HG02763 (cell line): ENCODE measurements around the gene MAML2.

Experiments used
- ATAC-seq: cut with Tn5 transposase; IDR thresholded peaks from one replicate; pipeline ENCODE4 v1.9.1; 2021; ENCODE audit warnings: mild to moderate bottlenecking, moderate library complexity; ENCODE audit not compliant: unreplicated experiment

MAML2 gene

GRCh38 chr11:96107143-96107824 lies 235.7 kb downstream of the MAML2 start:
- no peak for ATAC-seq

DNA sequence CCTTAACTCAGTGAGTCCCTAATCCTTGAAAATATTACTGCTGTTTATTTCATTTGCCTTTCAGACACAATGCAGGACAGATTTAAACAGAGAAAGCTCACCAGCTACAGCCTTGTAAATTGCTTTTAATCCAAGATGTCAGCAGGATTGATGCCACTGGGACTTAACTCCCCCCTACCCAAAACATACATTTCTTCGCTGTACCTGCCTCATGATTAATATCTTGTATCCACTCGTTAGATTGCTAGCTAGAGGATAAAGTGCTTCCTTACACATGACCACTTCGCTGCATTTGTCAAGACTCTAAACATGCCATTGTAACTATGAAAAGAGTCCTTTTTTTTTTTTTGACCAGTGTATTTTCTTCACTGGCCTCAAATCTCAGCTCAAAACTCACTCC lies 236.3 kb downstream of the MAML2 start:
- ATAC-seq: no peak

DNA sequence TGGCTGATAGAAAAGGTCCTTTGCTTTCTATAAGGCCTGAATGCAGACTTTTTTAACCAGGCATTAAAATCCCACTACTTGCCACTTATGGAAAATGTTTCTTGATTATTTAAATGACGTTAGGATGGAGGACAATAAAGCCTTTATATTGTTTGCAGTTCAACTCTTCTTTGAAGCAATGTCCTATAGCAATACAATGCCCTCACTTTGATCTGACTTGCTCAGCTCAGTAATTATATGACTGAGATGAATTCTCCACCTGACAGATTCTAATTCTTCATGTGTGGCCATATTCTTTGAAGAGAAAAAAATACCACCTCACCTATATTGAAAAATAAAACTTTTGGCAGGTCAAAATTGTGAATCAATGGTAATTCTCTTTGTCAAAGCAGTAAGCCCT lies 237.1 kb downstream of the MAML2 start:
- ATAC-seq: no peak

DNA sequence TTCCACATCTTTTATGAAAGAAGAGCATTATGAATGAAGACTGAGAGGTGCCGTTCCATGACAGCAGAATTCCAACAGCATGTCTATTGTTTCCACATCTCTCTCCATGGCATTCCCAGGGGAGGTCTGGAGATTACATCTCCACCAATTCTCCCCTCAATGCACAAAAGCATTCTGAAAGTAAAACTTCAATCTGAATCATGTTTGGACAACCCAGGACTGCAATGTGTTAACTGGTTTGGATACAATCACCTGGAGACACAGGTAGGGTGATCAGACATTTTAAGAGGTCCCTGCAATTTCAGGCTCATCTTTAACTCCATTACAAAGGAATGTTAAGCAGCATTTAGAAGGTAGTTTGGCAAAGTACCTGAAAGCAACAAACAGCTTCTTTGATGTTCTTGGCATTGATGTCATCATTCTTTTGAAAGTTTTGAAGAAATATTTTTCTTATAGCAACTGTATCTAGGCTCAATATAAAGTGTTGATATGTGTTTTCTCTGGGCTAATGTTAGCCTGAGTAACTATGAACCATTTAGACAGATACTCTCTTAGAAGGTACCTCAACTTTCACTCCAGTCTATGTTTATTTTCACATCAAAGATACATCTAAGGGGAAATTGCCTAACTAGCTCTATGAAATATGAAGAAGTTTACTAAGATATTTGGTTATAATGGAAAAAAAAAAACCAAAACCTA lies 237.6 kb downstream of the MAML2 start:
- no peak for ATAC-seq

GRCh38 chr11:96104496-96104895 lies 238.5 kb downstream of the MAML2 start:
- no peak for ATAC-seq

GRCh38 chr11:96103721-96104120 lies 239.3 kb downstream of the MAML2 start:
- no peak for ATAC-seq

- ATAC-seq: no peak
Measured at GRCh38 chr11:96103102-96103501, 239.9 kb downstream of the MAML2 start.

DNA sequence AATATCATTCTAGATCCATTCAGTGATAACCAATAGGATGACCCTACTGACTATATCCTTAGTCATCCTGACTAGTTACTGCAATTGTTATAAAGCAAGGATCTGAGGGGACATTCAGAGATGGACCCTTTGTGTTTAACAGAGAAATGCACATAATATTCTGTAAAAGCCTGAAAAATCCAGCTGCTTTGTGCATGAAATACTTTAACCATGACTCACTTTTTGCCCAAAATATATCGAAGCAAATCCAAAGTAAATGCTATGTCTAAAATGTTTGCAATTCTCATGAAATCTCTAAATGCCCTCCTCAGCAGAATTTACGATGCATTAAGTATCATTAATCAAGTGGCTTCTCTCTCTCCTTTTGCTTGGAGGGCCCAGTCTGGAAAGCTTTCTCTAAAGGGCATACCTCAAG lies 240.3 kb downstream of the MAML2 start:
- ATAC-seq: no peak

GRCh38 chr11:96101146-96101545 lies 241.8 kb downstream of the MAML2 start:
- no peak for ATAC-seq

- ATAC-seq: no peak
Measured at GRCh38 chr11:96098511-96099241, 244.3 kb downstream of the MAML2 start.

DNA sequence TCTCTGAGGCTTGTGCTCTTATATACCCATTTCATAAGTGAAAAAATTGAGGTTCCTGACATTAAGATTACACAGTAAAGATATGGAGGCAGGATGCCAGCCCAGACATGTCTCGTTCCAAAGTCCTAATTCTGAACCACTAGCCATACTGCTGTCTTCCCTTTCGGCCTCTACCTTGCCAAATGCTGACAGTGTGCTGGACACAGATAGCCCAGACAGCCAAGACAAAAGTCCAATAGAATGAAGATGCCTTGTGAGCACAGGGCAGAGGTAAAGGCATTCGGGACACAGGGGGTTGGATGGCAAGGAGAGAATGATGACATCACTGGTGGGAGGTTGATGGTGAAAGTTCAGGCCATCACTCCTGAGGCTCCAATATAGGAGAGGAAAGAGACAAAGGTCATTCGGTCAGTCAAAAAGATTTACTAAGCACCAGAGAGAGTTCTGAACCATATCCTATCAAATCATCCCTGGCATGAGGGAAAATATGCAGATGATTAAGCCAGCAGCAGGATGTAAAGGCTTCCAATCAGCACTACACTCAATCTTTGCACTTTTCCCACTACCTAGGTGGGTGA lies 245.1 kb downstream of the MAML2 start:
- ATAC-seq: no peak

DNA sequence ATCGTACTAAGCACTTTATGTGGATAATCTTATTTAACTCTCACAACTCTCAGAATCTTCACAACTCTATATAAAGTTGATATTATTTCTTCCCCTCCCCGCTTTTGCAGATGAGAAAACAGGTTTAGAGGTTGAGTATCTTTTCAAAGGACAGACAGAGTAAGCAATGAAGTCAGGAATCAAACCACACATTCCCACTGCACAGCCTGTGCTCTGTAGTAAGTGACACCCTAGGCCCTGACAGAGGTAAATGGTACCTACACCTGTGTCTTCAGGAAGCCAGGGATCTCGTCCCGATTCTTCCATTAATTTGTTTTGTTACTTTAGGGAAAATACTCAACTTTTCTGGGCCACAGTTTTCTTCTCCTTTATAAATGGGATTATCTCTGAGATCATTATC lies 246.6 kb downstream of the MAML2 start:
- ATAC-seq: no peak

DNA sequence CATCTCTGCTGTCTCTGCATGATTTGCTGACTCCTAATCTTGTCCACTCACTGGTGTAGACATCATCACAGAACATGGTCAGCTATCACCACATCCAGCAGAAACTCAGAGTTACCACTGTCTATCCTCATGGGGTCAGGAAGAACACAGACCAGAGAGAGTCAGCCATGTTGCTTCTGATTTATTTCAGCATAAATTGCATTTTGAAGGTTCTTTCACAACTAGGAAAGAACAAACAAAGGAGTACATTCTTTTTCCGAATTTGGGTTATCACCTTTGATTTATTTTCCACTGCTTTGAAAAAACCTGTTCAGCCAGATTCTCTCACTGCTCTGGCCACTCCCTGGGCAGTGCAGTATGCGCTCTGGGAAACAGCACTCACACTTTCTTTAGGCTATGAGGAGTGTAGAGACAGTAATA lies 247.1 kb downstream of the MAML2 start:
- no peak for ATAC-seq

DNA sequence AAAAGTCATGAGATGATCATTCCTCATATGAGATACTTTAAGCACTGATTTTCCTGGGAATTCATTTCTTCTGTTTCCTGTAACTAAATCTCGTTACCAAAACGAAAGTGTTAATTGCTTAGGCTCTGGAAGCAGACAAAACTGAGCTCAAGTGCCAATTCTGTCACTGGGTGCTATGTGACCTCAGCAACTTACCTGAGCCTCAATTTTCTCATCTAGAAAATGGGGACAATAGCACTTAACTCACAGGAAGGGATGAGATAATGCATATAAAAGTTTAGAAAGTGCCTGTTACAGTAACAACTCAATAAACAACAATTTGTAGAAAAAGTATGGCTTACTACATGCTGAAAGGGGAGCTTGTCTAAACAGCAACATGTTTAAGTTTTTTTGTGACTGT lies 248.8 kb downstream of the MAML2 start:
- no peak for ATAC-seq

GRCh38 chr11:96092511-96092910 lies 250.5 kb downstream of the MAML2 start:
- ATAC-seq: no peak

DNA sequence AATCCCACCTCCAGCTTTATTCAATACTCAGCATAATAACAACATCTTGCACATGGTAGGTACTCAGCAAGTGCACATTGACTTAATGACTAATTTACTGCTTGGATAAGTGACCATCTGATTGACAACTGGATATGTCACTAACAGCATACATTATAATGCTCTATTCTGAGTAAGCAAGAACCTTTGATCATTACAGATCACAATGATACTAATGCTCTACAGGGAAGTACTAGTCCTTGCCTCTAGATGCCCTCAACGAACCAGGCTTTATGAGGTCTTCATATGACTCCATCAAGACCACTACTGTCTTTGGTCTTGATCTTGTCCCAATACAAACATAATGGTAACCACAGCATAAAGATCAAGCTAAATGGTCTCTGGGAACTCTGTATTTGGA lies 251.5 kb downstream of the MAML2 start:
- ATAC-seq: no peak

DNA sequence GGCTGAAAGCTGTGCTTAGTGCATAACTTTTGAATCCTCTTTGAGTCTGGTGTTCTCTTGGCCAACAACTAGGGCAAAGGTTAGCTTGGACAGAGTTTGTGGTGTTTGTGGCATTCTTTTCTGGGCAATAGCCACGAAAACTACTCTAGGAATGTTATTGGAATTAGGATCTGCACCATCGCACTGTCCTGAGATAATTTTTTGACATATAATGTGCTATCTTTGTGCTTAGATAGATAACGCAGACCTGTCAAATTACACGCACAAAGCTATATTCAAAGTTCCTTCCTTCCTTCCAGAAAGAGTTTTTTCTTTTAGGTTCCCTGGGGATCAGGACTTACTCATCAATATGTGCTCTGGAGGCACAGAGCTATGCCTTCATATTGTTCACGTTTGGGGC lies 252.3 kb downstream of the MAML2 start:
- ATAC-seq: no peak

- ATAC-seq: no peak
Measured at GRCh38 chr11:96088914-96089313, 254.1 kb downstream of the MAML2 start.

GRCh38 chr11:96086111-96086510 lies 256.9 kb downstream of the MAML2 start:
- no peak for ATAC-seq

DNA sequence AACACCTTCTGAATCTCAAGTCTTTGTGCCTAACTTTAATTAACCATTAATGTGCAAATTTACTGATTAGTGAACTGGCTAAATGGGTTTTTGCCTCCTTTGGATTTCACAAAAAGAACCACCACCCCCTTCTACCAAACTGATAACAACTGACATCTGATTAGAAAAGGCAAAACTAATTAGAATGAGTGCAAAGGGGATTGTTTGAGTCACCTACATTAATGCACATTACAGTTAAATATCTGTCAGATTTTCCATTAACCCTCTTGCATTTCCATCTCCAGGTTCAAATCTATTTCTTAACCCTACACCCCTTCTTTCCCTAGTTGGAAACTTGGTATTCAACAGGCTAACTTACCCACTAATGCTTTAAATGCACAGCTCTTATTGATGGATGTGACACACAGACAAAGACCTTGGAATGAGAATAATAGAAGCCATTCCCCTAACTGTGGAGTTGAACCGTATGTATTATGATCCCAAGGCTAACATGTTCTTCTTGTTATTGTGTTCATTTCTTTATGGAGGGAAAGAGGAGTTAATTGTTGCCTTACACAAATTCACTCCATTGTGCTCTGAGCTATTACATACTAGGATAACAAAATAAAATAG lies 257.6 kb downstream of the MAML2 start:
- ATAC-seq: no peak

DNA sequence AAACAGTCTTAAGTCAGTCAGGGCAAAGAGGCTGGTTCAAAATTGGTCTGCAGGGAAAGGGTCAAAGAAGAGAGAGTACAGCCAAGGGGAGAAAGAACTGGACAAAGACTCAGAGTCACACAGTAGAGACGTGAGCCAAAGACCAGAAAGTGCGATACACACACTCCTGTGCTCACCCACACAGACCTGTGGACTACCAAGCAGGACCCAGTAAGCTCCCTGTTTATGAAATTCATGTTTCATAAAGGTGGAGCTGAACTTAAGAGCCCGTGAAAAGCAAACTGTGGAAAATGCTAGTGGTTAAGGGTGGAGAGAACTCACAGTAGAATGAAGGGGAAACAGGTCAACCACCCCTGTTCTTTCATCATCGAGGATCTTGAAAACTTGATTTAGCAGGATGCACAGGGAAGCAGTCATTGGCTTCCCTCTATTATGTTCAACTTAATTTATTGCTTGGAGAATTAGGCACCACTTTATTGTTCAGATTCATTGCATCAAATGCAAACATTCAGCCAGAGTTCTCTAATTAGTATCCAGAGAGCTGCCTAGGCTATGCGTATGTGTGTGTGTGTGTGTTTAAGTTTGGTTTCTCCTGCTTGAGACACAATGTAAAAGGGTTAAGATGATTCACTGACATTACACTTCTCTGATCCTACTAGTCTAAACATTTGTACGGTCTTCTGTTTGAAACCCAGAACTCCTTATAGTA lies 258.2 kb downstream of the MAML2 start:
- ATAC-seq: no peak
